Activated T-cell treated with anti-CD3 and anti-CD28 coated beads, Interleukin-2, amount 50 U/mL, for 1 hour (primary cell): ENCODE data around the gene MAP1LC3B.
"Not testable (repeated sequence)": the region's sequence is repeated elsewhere in the genome, so short reads cannot be mapped to it uniquely, and the experiment has no call there.

Source experiments
- DNase-seq: peaks from one replicate; pipeline ENCODE4 v3.0.0-alpha.2; 2020

Gene MAP1LC3B

GRCh38 chr16:87361916-87362619 lies 30.1 kb upstream of the MAP1LC3B start:
- DNase-seq, result no peak

- DNase-seq, result not testable (repeated sequence)
Observed at GRCh38 chr16:87362828-87363559, 29.1 kb upstream of the MAP1LC3B start.

GRCh38 chr16:87363771-87364455 lies 28.2 kb upstream of the MAP1LC3B start:
- DNase-seq, result no peak

- no peak for DNase-seq
Observed at GRCh38 chr16:87365021-87365713, 27.0 kb upstream of the MAP1LC3B start.

- no peak for DNase-seq
Observed at GRCh38 chr16:87366288-87366687, 25.8 kb upstream of the MAP1LC3B start.

GRCh38 chr16:87366930-87367329 lies 25.2 kb upstream of the MAP1LC3B start:
- DNase-seq, result no peak

- no peak for DNase-seq
Observed at GRCh38 chr16:87367529-87367928, 24.6 kb upstream of the MAP1LC3B start.

- no peak for DNase-seq
Observed at GRCh38 chr16:87368029-87368770, 23.9 kb upstream of the MAP1LC3B start.

GRCh38 chr16:87369117-87369765 lies 22.9 kb upstream of the MAP1LC3B start:
- DNase-seq, result no peak

- no peak for DNase-seq
Observed at GRCh38 chr16:87369796-87370719, 22.1 kb upstream of the MAP1LC3B start.

GRCh38 chr16:87371261-87371866 lies 20.8 kb upstream of the MAP1LC3B start:
- no peak for DNase-seq

GRCh38 chr16:87372305-87372704 lies 19.8 kb upstream of the MAP1LC3B start:
- no peak for DNase-seq

- DNase-seq, result no peak
Observed at GRCh38 chr16:87374313-87374712, 17.8 kb upstream of the MAP1LC3B start.

- no peak for DNase-seq
Observed at GRCh38 chr16:87375426-87376135, 16.6 kb upstream of the MAP1LC3B start.

GRCh38 chr16:87376660-87377059 lies 15.5 kb upstream of the MAP1LC3B start:
- DNase-seq, result no peak

- not testable (repeated sequence) for DNase-seq
Observed at GRCh38 chr16:87379312-87379752, 12.8 kb upstream of the MAP1LC3B start.

- no peak for DNase-seq
Observed at GRCh38 chr16:87380403-87380802, 11.7 kb upstream of the MAP1LC3B start.

- no peak for DNase-seq
Observed at GRCh38 chr16:87380881-87381280, 11.3 kb upstream of the MAP1LC3B start.

- no peak for DNase-seq
Observed at GRCh38 chr16:87382023-87382785, 9.9 kb upstream of the MAP1LC3B start.
